Activated CD4-positive, alpha-beta T cell treated with anti-CD3 and anti-CD28 coated beads, Interleukin-2, amount 50 U/mL, for 1 hour (primary cell): ENCODE measurements around the gene COL5A1.

Source experiments
- DNase-seq: peaks from one replicate; pipeline ENCODE4 v3.0.0-alpha.2; 2020

Gene COL5A1

DNA sequence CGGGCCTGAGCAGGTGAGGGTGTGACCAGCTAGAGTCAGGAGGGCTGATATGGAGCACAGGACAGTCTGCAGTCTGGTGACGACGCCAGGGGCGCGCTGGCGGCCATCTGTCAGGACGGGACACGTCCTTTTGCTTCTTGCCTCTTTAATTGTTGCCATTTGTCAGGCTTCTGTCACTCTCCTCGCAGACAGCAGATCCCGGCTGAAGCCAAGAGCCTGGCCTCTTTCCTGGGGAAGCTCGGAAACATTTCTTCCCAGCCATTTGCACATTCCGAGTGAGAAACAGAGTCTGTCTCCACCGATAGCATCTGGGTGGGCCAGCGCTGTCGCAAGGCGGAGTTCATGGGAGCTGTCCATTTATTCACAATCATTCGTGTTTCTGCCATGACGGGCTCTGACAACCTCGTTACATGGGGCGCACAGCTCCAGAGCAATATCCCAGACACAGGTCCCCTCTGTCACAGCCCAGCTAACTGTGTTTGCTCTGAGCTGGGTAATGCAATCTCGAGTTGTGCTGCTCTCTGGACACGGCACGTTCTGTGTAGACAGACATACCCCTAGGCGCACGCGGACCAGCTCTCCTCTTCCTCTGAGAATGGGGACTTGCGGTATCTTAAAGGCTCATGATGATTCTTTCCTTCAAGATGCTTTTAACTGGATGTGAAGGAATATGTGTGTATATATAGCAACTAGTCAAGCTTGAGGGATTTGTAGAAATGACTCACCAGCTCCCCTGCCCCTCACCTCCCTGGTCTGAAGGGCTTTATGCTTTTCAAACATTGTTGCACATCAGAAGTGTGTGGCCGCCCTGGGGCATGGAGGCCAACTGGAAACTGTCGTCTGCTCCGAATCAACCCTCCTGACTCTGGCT is 133.7 kb downstream of the COL5A1 start:
- DNase-seq: no peak

DNA sequence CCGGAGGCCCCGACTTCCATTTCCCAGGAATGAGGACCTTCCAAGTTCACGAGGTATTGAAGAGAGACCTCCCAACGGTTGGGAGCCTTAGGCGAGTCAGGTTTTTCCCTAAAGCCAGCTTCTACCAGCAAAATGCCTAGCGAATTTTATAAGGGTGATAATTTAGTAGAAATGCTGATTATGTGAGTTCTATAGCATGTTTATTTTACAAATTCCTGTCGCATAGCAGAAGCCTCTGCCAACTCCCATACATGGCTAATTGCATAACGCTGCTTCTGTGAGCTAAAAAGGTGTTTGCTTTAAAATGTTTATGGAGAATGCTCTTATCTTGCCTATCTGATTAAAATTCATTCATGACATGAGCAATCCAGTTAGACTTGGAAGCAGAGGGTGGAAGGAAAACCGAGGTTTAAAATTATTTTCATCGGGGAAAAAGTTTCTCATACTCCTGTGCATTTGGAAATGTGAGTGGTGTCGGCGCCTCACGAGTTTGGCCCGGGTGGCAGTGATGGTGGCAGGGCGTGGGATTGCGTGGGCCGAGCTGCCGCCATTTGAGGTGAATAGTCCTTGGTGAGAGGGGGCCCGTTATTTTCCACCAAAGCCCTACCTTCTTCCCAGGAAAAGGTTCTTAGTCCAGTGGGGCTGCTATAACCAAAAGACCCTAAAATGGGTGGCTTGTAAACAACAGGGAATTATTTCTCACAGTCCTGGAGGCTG is 134.6 kb downstream of the COL5A1 start:
- no peak for DNase-seq

DNA sequence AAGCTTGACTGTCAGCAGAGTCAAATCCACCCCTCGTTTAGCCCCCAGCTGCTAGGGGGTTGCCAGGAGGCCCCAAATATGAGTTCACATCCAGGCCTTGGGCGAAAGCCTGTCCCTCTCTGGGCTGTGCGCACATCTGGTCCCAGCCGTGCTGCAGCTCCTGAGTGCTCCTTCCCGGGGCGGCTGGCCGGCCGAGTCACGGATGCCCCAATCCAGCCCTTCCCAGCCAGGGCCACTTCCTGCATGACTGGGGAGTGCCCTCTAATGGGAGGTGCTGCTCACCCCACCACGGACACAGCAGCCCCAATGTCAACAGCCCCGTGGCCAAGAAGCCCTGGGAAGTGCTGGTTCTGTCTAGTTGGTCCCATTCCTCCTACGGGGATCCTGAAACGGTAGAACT is 135.6 kb downstream of the COL5A1 start:
- no peak for DNase-seq

DNA sequence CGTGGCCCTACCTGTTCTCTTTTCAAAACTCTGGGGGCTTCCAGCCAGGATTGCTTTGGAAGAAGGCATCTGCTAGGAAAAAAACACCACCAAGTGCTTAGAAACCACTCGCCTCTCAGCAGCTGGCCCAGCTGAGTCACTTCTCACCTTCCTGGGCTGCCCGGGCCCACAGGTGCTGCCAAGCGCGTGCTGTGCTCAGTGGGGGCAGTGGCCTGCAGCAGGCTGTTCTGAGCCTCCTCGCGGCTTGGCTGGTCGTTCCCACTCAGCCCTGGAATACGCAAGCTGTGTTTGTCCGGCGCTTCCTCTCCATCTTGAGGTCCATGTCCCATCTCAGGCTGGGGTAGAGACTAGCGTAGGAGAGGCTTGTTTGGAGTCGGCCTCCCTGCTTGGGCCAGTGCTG is 136.6 kb downstream of the COL5A1 start:
- no peak for DNase-seq

DNA sequence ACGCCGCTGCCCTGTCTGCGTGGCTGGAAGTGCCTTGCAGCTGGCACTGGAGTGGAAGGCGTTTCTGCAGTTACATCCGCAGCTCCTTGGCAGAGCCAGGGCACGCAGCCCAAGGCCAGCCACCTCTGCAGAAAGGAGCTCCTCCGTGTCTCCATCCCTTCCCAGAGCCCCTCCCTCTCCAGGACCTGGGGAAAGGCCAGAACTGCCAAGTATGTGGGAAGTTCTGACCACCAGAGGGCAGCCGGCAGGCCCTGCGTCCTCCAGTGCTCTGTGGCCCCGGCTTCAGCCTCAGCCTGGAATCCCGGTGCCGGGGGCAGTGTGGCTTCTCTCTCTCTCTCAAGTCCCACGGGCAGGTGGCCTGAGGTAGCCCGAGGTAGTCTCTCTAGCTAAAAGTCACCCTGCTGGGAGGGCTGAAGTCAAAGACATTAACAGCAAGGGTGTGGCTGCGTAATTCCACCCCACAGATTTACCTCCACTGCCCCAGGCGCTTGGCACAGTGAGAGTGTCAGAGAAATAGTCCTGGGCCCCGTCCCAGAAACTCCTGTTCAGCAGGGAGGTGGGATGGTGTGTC is 137.3 kb downstream of the COL5A1 start:
- DNase-seq: no peak

DNA sequence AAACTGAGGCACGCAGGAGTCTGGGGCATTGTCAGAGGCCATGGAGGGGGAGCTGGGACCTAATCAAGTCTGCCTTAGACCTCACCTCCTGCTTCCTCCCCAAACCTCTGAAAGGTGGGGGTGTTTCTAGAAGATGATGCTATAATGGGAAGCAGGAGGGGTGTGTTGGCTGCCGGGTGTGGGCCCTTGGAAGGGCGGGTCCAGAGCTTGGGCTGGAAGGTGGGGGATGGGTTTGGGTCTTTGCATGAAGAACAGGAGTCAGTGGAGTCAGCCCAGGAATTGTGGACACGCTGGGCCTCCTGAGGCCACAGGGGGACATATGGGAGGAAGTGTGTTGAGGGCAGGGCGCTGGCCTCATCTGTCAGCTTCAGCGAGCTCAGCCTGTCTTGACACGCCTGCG is 138.0 kb downstream of the COL5A1 start:
- DNase-seq: no peak

DNA sequence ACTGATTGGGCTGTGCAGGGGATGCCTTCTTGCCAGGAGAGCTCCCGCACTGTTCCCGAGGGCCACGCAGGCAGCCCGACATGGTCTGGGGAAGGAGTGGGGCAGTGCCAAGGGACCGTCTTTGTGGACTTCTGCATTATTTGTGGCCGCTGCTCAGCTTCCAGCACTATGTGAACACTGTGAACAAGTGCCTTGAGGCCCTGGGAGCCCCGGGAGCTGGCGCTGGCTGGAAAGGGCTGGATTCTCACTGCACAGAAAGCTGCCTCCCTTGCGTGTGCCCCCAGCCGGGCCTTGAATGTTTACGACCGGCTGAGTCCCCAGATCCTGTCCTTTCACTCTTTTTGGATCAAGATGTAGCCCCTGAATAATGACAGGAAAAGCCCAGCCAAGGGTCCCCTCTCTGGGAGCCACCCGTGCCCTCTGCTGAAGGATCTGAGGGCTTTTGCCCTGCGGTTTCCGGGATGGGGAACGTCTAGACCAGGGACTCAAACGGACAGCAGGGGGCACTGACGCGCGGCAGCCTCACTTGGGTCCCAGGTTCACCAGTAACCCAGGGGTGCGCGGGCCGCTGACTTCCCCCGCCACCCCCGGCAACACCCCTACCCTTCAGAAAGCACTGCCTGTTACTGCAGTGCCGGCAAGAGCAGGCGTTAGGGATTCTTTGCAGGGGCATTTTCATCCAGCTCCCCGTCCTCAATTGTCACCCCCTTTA is 140.1 kb downstream of the COL5A1 start:
- no peak for DNase-seq

DNA sequence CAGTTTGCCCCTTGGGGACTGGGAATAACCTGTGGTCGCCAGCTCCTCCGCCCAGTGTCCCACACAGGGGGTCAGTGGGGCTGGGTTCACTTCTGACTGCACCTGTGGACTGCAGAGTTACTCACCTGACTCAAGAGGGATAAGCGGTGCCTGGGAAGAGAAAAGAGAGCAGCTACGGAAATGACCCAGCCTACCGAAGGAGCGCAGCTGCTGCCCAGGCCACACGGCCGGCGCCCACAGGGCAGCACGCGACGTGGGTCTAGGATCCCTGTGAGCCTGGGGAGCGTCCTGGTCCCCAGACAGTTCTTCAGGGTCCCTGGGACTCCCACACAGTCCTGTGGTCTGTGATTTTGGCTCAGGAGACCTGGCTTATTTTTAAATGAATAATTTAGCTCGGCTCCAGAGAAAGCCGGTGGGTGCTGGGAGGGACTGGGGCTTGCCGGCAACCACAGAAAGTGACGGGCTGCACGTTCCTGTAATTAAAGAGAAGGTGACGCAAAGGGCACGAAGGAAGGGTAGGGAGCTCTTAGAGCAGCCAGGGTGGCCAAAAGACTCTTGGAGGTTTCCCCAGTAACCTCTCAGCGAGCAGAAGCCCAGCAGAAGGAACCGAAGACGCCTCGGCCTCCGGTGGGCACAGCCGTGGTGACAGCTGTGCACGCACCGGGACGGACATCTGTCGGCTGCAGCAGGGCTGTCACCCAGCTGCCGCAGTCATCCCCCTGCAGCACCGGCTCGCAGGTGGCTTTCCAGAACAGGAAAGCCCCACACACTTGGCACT is 141.5 kb downstream of the COL5A1 start:
- DNase-seq: no peak

DNA sequence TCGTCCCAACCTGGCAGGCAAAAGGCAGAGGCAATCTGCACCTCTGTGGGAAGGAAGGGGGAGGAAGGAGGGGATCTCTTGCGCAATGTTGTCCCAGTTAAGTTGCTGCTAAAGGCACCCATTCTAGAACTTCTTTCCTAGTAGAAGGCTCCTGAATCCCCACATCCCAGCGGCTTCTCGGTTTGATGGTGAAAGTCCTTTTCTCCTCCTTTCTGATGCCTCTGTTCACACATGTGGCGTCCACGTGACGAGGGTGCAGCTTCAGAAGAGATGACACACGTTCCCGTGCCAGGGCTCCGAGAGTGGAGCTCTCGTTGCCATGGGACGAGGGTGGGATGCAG is 142.1 kb downstream of the COL5A1 start:
- DNase-seq: no peak

DNA sequence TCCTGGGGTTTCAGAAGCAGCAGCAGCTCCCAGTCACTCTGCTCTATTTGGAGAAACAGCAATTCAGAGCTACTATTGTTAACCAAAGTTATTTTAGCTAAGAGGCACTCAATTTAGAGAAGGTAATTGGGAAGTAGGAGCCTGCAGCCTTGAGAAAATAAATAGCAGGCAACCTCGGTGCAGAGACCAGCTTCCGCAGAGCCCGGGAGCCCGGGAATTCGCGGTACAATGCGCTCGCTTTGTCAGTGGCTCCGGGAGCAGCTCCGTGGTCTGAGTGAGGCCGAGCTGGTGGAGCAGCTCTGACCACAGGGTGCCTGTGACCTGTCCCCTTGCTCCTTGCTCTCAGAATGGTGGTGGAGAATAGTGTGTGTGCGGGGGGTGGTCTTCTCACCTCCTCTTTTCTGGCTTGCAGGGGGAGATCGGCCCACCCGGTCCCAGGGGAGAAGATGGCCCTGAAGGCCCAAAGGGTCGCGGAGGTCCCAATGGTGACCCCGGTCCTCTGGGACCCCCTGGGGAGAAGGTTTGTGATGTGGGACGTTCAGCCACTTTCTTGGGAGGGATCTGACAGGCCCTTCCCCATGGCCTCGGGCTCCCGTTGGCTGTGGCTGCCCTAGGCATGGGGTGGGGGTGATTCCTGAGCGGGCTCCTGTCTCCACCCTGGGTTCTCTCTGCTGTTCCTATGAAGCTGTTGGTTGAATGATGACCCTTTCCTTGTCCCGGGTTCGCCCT is 143.1 kb downstream of the COL5A1 start:
- DNase-seq: no peak

DNA sequence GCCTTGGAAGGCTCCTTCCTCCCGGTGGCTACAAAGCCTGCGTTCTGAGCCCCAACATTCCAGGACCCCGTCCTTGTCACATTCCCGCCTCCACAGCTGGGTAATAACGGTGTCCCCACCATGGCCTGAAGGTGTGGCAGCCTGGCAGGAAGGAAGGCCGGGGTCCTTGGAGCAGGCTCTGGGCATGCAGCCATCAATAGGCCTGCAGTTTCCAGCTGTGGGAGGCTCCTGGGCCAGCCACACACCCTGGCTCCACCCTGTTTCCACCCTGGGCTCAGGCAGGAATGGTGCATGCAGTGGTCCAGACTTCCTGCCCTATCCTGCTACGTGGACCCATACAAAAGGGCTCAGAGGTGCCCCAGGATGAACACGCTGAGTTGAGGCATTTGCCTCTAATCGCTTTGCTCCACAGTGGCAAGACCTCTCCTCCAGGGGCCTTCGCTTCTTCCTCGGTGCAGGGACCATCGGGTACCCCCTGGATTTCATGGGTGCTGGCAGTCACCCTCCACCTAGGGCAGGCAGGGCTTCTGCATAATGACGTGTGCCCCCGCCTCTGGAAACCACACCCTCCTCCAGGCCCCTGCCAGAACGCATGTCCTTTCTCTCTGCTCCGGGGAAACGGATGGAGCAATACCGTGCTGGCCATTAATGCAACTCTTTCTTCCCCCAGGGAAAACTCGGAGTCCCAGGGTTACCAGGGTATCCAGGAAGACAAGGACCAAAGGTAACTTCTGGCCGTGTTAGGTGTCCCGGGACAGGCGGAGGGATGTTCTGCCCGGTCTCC is 143.9 kb downstream of the COL5A1 start:
- DNase-seq: no peak

DNA sequence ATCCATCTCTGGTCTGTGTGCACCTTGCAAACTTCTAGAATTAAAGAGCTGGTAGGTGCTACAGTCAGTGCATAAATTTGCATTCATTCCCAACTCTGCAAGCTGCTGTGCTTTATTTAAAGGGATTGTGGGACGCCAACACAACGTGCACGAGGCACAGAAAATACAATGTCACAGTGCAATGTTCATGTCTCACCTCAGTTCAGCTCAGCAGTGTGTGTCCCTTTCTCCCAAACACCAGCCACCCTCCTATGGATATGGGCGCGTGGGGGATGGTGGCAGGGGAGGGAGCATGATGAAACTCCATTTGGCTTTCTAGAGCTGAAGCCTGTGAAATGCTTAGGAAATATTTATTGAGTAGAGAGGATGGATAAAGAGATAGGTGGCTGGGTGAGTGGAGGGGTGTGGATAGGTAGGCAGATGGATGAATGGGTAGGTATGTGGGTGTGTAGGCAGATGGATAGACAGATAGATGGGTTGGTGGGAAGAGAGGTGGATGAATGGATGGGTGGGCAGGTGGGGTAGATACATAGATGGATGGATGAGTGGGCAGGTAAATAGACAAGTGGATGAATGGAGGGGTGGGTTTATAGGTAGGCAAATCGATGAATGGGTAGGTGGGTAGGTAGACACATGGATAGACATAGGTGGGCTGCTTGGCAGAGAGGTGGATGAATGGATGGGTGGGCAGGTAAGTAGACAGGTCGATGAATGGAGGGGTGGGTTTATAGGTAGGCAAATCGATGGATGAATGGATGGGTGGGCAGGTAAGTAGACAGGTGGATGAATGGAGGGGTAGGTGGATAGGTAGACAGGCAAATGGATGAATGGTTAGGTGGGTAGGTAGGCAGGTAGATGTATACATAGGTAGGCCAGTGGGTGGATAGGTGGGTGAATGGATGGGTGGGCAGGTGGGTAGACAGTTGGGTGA is 146.3 kb downstream of the COL5A1 start:
- DNase-seq: no peak

DNA sequence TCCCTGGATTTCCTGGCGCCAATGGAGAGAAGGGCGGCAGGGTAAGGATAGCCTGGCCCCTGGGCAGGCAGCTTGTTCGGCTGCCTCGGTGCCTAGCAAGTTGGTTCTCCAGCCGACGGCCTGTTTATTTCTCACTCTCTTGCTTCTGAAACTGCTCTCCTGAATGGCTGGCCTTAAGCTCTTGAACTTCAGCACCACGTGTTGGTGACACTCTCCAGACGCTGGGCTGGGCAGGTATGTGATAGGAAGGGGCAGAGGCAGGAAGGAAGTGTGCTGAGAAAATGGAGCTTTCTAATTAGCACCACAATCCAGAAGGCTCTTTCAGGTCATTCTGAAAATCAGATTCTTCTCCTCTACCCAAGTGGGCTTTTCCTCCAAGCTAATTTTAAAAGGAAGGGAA is 147.6 kb downstream of the COL5A1 start:
- DNase-seq: no peak

DNA sequence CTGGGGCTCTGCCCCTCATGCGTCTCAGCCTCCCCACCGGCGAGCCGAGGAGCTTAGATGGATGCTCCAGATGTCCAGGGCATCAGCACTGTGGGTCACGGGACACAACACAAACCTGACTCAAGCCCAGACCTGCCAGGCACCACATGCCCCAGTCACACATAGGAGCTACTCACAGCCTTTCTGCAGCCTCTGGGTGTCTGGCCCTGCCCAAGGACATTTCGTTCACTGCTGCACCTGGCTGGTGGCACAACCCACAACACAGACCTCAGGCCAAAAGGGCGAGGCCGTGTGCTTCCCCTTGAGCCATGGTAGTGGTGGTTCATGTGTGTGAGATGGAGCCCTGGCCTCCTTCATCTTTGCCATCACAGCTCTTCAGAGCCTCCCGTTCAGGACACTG is 149.4 kb downstream of the COL5A1 start:
- DNase-seq: no peak

DNA sequence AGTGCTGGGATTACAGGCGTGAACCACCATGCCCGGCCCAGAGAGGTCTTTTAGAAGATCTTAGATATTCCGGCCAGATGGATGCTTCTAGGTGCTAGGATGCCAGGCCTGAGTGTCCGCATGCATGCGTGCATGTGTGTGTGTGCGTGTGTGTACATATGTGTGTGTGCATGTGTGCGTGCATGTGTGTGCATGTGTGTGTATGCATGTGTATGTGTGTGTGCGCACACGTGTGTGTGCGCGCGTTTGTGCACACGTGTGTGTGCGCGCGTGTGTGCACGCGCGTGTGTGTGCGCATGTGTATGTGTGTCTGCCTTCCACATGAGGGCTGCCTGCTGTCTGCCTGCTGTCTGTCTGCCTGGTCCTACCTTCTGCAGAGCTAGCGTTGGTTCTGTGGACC is 151.0 kb downstream of the COL5A1 start:
- DNase-seq: no peak

DNA sequence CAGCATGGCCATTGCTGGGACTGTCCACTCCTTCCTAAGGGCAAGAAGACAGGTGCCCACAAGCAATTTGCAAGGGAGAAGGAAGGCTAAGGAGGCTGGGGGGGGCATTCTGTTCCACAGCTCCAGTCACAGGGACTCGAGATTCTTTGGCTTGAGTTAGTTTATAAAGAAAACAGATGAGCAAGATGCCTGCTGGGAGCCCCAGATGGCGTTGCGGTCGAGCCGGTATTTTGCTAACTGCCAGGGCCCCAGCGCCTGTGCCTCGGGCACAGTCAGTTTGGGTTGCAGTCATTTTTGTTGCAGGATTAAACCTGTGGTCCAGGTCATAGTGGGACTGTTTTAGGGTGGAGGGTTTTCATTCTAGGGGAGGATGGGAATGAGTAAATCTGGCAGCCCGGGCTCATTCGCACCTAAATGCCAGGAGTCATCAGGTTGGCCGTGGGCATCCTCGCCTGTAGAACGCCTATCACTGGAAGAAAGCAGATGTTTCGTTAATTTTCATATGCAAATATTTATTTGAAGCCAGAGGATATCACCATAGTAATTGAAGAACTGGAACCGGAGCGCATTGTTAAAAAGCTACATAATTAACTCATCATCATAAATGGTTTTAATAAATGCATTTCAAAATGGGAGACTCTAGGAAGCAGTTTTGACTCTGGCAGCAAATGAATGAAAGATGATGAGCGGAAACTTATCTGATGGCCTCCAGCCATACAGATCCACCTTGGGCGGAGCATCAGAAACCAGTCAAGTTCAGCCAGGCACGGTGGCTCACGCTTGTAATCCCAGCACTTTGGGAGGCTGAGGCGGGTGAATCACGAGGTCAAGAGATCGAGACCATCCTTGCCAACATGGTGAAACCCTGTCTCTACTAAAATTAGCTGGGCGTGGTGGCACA is 151.9 kb downstream of the COL5A1 start:
- no peak for DNase-seq

DNA sequence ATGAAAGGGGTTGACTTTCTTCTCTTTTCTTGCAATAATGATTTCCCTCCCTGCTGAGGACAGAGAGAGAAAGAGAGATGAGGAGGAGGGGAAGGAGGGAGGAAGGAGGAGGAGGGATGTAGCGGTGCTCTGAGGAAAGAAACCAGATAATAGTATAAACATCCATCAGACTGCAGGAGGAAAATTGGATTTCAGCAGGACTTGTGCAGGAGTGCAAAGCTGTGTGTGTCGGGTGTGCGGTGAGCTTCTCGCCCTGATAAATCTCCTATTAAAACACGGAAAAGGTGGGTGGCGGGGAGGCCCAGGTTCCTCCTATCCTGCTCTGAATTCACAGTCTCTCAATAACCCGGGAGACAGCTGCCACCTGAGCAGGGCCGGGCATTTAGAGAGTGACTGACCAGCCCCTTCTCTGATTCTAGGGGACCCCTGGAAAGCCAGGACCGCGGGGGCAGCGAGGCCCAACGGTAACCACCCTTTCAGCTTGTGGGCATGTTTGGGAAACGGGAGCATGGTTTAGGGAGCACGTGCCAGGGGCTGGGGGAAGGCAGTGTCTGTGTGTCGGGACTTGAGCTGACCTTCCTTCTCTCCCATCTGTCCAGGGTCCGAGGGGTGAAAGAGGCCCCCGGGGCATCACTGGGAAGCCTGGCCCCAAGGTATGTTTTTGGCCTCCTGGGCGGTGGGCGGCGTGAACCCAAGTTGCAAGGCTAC is 153.2 kb downstream of the COL5A1 start:
- no peak for DNase-seq

DNA sequence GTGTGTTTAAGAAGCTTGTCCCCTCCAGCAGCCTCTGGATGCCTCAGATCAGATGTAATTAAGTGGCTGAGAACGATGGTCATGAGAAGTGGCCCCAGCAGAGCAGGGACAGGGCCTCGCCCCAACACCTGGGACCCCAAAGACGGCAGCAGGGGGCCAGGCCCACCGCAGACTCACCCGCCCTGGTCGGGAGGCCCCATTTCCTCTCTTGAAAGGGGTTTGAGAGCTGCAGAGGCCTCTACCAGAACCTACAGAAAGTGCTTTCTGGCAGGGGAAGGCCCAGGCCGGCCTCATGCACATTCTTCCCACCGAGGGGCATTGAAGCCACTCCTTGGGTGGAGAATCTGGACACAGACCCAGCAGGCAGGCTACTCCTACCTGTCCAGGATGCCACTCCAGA is 153.8 kb downstream of the COL5A1 start:
- no peak for DNase-seq
